Naive thymus-derived CD8-positive, alpha-beta T cell (primary cell): Measurements from ENCODE around the gene TLN1. TPM values are rescaled to one million over a fixed set of nuclear protein-coding genes. Genes with fewer than 3 reads are reported as not detected.
A peak's percentile ranks its signal among the peaks of the same experiment; 100 is the strongest.

ENCODE experiments used
- ATAC-seq, 2 donors: fragments of 150-1000 bp; cut with Tn5 transposase in 1 of 2; sonication (Bioruptor Pico), chemical (Tn5 transposase) in 1 of 2; 1 replicate in 1 of 2; 2 replicates in 1 of 2; pipeline ENCODE4 v1.10.0; 2021; ENCODE audit warnings: mild to moderate bottlenecking in 2 of 2, moderate library complexity in 2 of 2
- POLR2A ChIA-PET: fragments of 350-600 bp; sonication (Branson Sonifier 250); formaldehyde crosslinking; loops from one replicate; lab custom pipeline; 2021; ENCODE audit warnings: antibody characterized with exemption; lab: Charles Lee
- DNase-seq, 10 donors: peaks; one replicate each; pipeline versions ENCODE4 v3.0.0 to v3.0.0-alpha.2; 2020 to 2022
- H3K27ac Mint-ChIP-seq, 10 donors: one replicate each; pipeline ENCODE4 v1.8.0; 2020 to 2022; ENCODE audit warnings: mild to moderate bottlenecking in 10 of 10, mixed read lengths in 10 of 10, moderate library complexity in 4 of 10, inconsistent platforms in 1 of 10
- H3K27me3 Mint-ChIP-seq, 5 donors: one replicate each; pipeline ENCODE4 v1.8.0; 2021 to 2022; ENCODE audit warnings: mixed read lengths in 5 of 5
- H3K36me3 Mint-ChIP-seq, 3 donors: one replicate each; pipeline ENCODE4 v1.8.0; 2020 to 2022; ENCODE audit warnings: mixed read lengths in 3 of 3, mild to moderate bottlenecking in 2 of 3, inconsistent platforms in 1 of 3
- H3K4me1 Mint-ChIP-seq, 4 donors: one replicate each; pipeline ENCODE4 v1.8.0; 2021 to 2022; ENCODE audit warnings: mixed read lengths in 4 of 4
- H3K4me3 Mint-ChIP-seq, 10 donors: one replicate each; pipeline ENCODE4 v1.8.0; 2020 to 2022; ENCODE audit warnings: mild to moderate bottlenecking in 10 of 10, mixed read lengths in 10 of 10, moderate library complexity in 6 of 10, inconsistent platforms in 1 of 10
- H3K9me3 Mint-ChIP-seq, 9 donors: one replicate each; pipeline ENCODE4 v1.8.0; 2020 to 2022; ENCODE audit warnings: mixed read lengths in 9 of 9, mild to moderate bottlenecking in 3 of 9, inconsistent platforms in 1 of 9, moderate library complexity in 1 of 9
- polyA plus RNA-seq, 3 donors: library from polyadenylated mRNA; unstranded; fragments of 300-500 nt; fragmentation: Illumina TruSeq; gene quantifications; one replicate each; pipeline ENCODE4 v1.2.3, GENCODE V29; 2021
- total RNA-seq, 8 experiments: library from RNA in 2 of 8; stranded (reverse) in 2 of 8; gene quantifications; one replicate each; pipeline ENCODE4 v1.2.3 and lab custom pipeline; 2021 to 2026

TLN1 gene
- total RNA-seq, result 100 to 1,000 TPM; 204 to 233 TPM
- 10 to 100 TPM; 32.9 to 88.9 (median 36.4) TPM for polyA plus RNA-seq
- 350 to 450 (median 405) reads per million in 6 experiments for total RNA-seq (lab: John Stamatoyannopoulos, UW)

- DNase-seq, result peak; percentile 87 to 98 (median 95)
- ATAC-seq, result peak; percentile 91 to 93
- no peaks in the 10 kb centered on the region for H3K27me3 Mint-ChIP-seq
- no peaks in the 10 kb centered on the region for H3K9me3 Mint-ChIP-seq
- peaks cover 0 to 20% (median 5%) of the 10 kb centered on the region in 3 donors for H3K36me3 Mint-ChIP-seq
- H3K4me1 Mint-ChIP-seq, result peaks cover 19 to 30% (median 24%) of the 10 kb centered on the region in 4 donors
- POLR2A ChIA-PET, result interaction anchor here (0.5 to 5.1 kb wide), 30 partner anchors 9 to 666 kb away, joined by 3 to 68 read pairs (median 6); partner anchors contain the start of genes ARHGEF39, CCDC107, GBA2 and GNE
- H3K27ac Mint-ChIP-seq, result peak within 1 kb of the TSS in 8 of 10 donors; percentile 83 to 97 (median 95)
- peak within 1 kb of the TSS in 5 of 10 donors; percentile 94 to 98 (median 95) for H3K4me3 Mint-ChIP-seq
These were observed at the start of gene TLN1, which contains the start of gene CREB3 for GRCh38 chr9:35732185-35732799. TSS of gene TLN1 (minus strand) at chr9:35732195. CDS start at chr9:35725694, 6,501 bp downstream. TSS of gene CREB3 (plus strand) at chr9:35732666. CDS start at chr9:35732773, 107 bp downstream.

- DNase-seq (no peak), ATAC-seq (no peak)
- Mint-ChIP-seq H3K4me3 (no peak overlapping the region), H3K4me1 (peaks cover 0 to 9% (median 4%) of the 10 kb centered on the region in 4 donors), H3K36me3 (peaks cover 9 to 38% (median 22%) of the 10 kb centered on the region in 3 donors), H3K27ac (peak overlapping the region in 4 of 10 donors; percentile 17 to 67 (median 35)), H3K9me3 (no peaks in the 10 kb centered on the region), H3K27me3 (no peaks in the 10 kb centered on the region)
- POLR2A ChIA-PET, result interaction anchor here (0.7 kb wide), 1 partner anchor 11 kb away, joined by 8 read pairs; no protein-coding TSS in a partner anchor
These were observed 49.1 kb upstream of the TLN1 start for GRCh38 chr9:35781066-35781465.

- POLR2A ChIA-PET, result no interaction called here
- Mint-ChIP-seq H3K9me3 (no peaks in the 10 kb centered on the region), H3K4me3 (no peak overlapping the region), H3K4me1 (peaks cover 0 to 15% (median 8%) of the 10 kb centered on the region in 4 donors), H3K36me3 (peaks cover 4 to 28% (median 18%) of the 10 kb centered on the region in 3 donors), H3K27ac (peak overlapping the region in 1 of 10 donors; percentile 6), H3K27me3 (no peaks in the 10 kb centered on the region)
- DNase-seq, result no peak
- no peak for ATAC-seq
These were observed 46.5 kb upstream of the TLN1 start for GRCh38 chr9:35778496-35778895.

- no peak for ATAC-seq
- H3K27ac Mint-ChIP-seq, result peak overlapping the region in 6 of 10 donors; percentile 3 to 41 (median 20)
- no peaks in the 10 kb centered on the region for H3K9me3 Mint-ChIP-seq
- peaks cover 0 to 15% (median 7%) of the 10 kb centered on the region in 4 donors for H3K4me1 Mint-ChIP-seq
- no peak for DNase-seq
- H3K36me3 Mint-ChIP-seq, result peaks cover 0 to 24% (median 12%) of the 10 kb centered on the region in 3 donors
- H3K27me3 Mint-ChIP-seq, result no peaks in the 10 kb centered on the region
- no peak overlapping the region for H3K4me3 Mint-ChIP-seq
- POLR2A ChIA-PET, result interaction anchor here (0.7 to 1.0 kb wide), 2 partner anchors 13 to 159 kb away, joined by 3 read pairs; no protein-coding TSS in a partner anchor
These were observed 44.0 kb upstream of the TLN1 start for GRCh38 chr9:35776018-35776417.

GRCh38 chr9:35774907-35775635, 43.1 kb upstream of the TLN1 start:
- Mint-ChIP-seq H3K9me3 (no peaks in the 10 kb centered on the region), H3K4me1 (peaks cover 0 to 15% (median 4%) of the 10 kb centered on the region in 4 donors), H3K27me3 (no peaks in the 10 kb centered on the region), H3K27ac (peak overlapping the region in 6 of 10 donors; percentile 8 to 78 (median 46)), H3K4me3 (no peak overlapping the region), H3K36me3 (peaks cover 0 to 20% (median 4%) of the 10 kb centered on the region in 3 donors)
- DNase-seq (no peak), ATAC-seq (no peak)
- POLR2A ChIA-PET, result interaction anchor here (0.7 to 1.0 kb wide), 2 partner anchors 12 to 158 kb away, joined by 3 read pairs; no protein-coding TSS in a partner anchor

GRCh38 chr9:35771943-35772342, 39.9 kb upstream of the TLN1 start:
- DNase-seq (no peak), ATAC-seq (no peak)
- Mint-ChIP-seq H3K27me3 (no peaks in the 10 kb centered on the region), H3K36me3 (peaks cover 0 to 9% (median 3%) of the 10 kb centered on the region in 3 donors), H3K4me1 (peaks cover 0 to 16% (median 8%) of the 10 kb centered on the region in 4 donors), H3K4me3 (no peak overlapping the region), H3K27ac (no peak overlapping the region), H3K9me3 (no peaks in the 10 kb centered on the region)
- POLR2A ChIA-PET, result no interaction called here

GRCh38 chr9:35771534-35771933, 39.5 kb upstream of the TLN1 start:
- ATAC-seq (no peak), DNase-seq (no peak)
- no peak overlapping the region for H3K27ac Mint-ChIP-seq
- H3K4me1 Mint-ChIP-seq, result peaks cover 0 to 16% (median 8%) of the 10 kb centered on the region in 4 donors
- POLR2A ChIA-PET, result interaction anchor here (0.6 to 1.2 kb wide), 2 partner anchors 10 to 793 kb away, joined by 3 read pairs; no protein-coding TSS in a partner anchor
- H3K27me3 Mint-ChIP-seq, result no peaks in the 10 kb centered on the region
- no peaks in the 10 kb centered on the region for H3K9me3 Mint-ChIP-seq
- H3K36me3 Mint-ChIP-seq, result peaks cover 0 to 9% (median 3%) of the 10 kb centered on the region in 3 donors
- no peak overlapping the region for H3K4me3 Mint-ChIP-seq

GRCh38 chr9:35771075-35771433, 39.1 kb upstream of the TLN1 start:
- peaks cover 0 to 10% (median 3%) of the 10 kb centered on the region in 3 donors for H3K36me3 Mint-ChIP-seq
- no peaks in the 10 kb centered on the region for H3K9me3 Mint-ChIP-seq
- H3K4me3 Mint-ChIP-seq, result no peak overlapping the region
- DNase-seq (no peak), ATAC-seq (no peak)
- H3K27me3 Mint-ChIP-seq, result no peaks in the 10 kb centered on the region
- H3K27ac Mint-ChIP-seq, result no peak overlapping the region
- POLR2A ChIA-PET, result interaction anchor here (0.6 to 1.2 kb wide), 2 partner anchors 9 to 792 kb away, joined by 3 read pairs; no protein-coding TSS in a partner anchor
- peaks cover 0 to 18% (median 9%) of the 10 kb centered on the region in 4 donors for H3K4me1 Mint-ChIP-seq

- Mint-ChIP-seq H3K27me3 (no peaks in the 10 kb centered on the region), H3K9me3 (no peaks in the 10 kb centered on the region), H3K4me1 (peaks cover 0 to 15% (median 4%) of the 10 kb centered on the region in 4 donors), H3K27ac (no peak overlapping the region), H3K4me3 (no peak overlapping the region), H3K36me3 (peaks cover 0 to 4% (median 0%) of the 10 kb centered on the region in 3 donors)
- POLR2A ChIA-PET, result interaction anchor here (0.6 kb wide), 1 partner anchor 1578 kb away, joined by 5 read pairs; no protein-coding TSS in a partner anchor
- DNase-seq (no peak), ATAC-seq (no peak)
These were observed 37.8 kb upstream of the TLN1 start for GRCh38 chr9:35769763-35770162.

- DNase-seq, result no peak
- H3K4me3 Mint-ChIP-seq, result no peak overlapping the region
- H3K4me1 Mint-ChIP-seq, result peaks cover 0 to 22% (median 9%) of the 10 kb centered on the region in 4 donors
- H3K27ac Mint-ChIP-seq, result no peak overlapping the region
- POLR2A ChIA-PET, result no interaction called here
- peaks cover 0 to 8% (median 0%) of the 10 kb centered on the region in 3 donors for H3K36me3 Mint-ChIP-seq
- H3K9me3 Mint-ChIP-seq, result no peaks in the 10 kb centered on the region
- no peak for ATAC-seq
- H3K27me3 Mint-ChIP-seq, result no peaks in the 10 kb centered on the region
These were observed 35.5 kb upstream of the TLN1 start for GRCh38 chr9:35767458-35767857.

GRCh38 chr9:35766997-35767396, 35.0 kb upstream of the TLN1 start:
- POLR2A ChIA-PET, result no interaction called here

GRCh38 chr9:35763803-35764202, 31.8 kb upstream of the TLN1 start:
- H3K4me3 Mint-ChIP-seq, result no peak overlapping the region
- H3K27me3 Mint-ChIP-seq, result no peaks in the 10 kb centered on the region
- DNase-seq (no peak), ATAC-seq (no peak)
- H3K9me3 Mint-ChIP-seq, result no peaks in the 10 kb centered on the region
- POLR2A ChIA-PET, result no interaction called here
- peaks cover 0 to 17% (median 0%) of the 10 kb centered on the region in 3 donors for H3K36me3 Mint-ChIP-seq
- H3K4me1 Mint-ChIP-seq, result peaks cover 8 to 47% (median 24%) of the 10 kb centered on the region in 4 donors
- no peak overlapping the region for H3K27ac Mint-ChIP-seq

More at GRCh38 chr9:35766997-35767396, 35.0 kb upstream of the TLN1 start:
- Mint-ChIP-seq H3K27ac (no peak overlapping the region), H3K27me3 (no peaks in the 10 kb centered on the region), H3K9me3 (no peaks in the 10 kb centered on the region), H3K36me3 (peaks cover 0 to 8% (median 0%) of the 10 kb centered on the region in 3 donors), H3K4me3 (no peak overlapping the region), H3K4me1 (peaks cover 0 to 24% (median 12%) of the 10 kb centered on the region in 4 donors)
- ATAC-seq (no peak), DNase-seq (no peak)
